Activated CD4-positive, alpha-beta T cell treated with anti-CD3 and anti-CD28 coated beads for 36 hours (primary cell): Measurements from ENCODE around the gene REPS2. TPM values are rescaled to one million over a fixed set of nuclear protein-coding genes. Genes with fewer than 3 reads are reported as not detected.

ENCODE experiments used
- ATAC-seq: fragments of 200-7000 bp; cut with Tn5 transposase; one replicate; pipeline ENCODE4 v1.10.0; 2021; ENCODE audit warnings: mild to moderate bottlenecking, moderate library complexity
- CTCF ChIA-PET: fragments of 350-600 bp; sonication (Branson Sonifier 250); formaldehyde crosslinking; loops from one replicate; lab custom pipeline; 2021; ENCODE audit warnings: antibody characterized with exemption; lab: Charles Lee
- POLR2A ChIA-PET: fragments of 350-600 bp; sonication (Branson Sonifier 250); formaldehyde crosslinking; loops from one replicate; lab custom pipeline; 2021; ENCODE audit warnings: antibody characterized with exemption, inconsistent platforms; lab: Charles Lee
- DNase-seq: peaks from one replicate; pipeline ENCODE4 v3.0.0-alpha.2; 2020
- H3K27ac Mint-ChIP-seq: one replicate; pipeline ENCODE4 v1.8.0; 2021; ENCODE audit warnings: mixed read lengths
- H3K27me3 Mint-ChIP-seq: one replicate; pipeline ENCODE4 v1.8.0; 2021; ENCODE audit warnings: mixed read lengths
- H3K36me3 Mint-ChIP-seq: one replicate; pipeline ENCODE4 v1.8.0; 2021; ENCODE audit warnings: low read depth, mixed read lengths
- H3K4me1 Mint-ChIP-seq: one replicate; pipeline ENCODE4 v1.8.0; 2021; ENCODE audit warnings: mixed read lengths
- H3K4me3 Mint-ChIP-seq: one replicate; pipeline ENCODE4 v1.8.0; 2021; ENCODE audit warnings: mild to moderate bottlenecking, moderate library complexity, mixed read lengths
- H3K9me3 Mint-ChIP-seq: one replicate; pipeline ENCODE4 v1.8.0; 2021; ENCODE audit warnings: low read depth, mixed read lengths
- intact Hi-C, 2 experiments: fragments of 100-400 bp; cut with DNase I in 1 of 2; cut with micrococcal nuclease in 1 of 2; formaldehyde crosslinking; loops; one replicate each; pipeline versions ENCODE4 v1.14.2 to v1.15.1; 2022 to 2024; cut with DNase I, micrococcal nuclease
- total RNA-seq, 2 experiments: library from RNA; stranded (reverse); gene quantifications; one replicate each; pipeline ENCODE4 v1.2.3, GENCODE V29; 2021

REPS2 gene
- total RNA-seq, 2 experiments from 2014 or later = not detected

GRCh38 chrX:17025621-17026302 is 79.3 kb downstream of the REPS2 start:
- intact Hi-C loops = no loop called here
- ChIA-PET POLR2A (no interaction called here), CTCF (no interaction called here)

DNA sequence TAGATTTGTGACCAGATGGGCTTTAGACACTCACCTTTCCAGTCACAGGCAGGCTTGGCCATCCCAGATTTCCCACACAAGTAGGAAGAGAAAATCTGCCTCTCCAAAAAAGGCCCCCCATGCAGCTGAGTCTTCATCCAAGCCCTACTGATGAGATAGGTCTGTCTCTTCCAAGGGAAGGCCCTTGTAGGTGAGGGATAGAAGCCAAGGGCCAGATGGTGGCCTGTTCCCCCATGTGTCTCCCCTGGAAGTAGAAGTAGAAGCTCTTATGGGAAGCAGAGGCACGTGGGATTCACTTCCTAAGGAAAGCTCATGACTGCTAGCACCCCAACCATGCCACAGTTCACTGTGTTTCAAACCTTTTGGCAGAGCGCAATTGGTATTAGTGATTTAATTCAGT is 81.5 kb downstream of the REPS2 start:
- H3K9me3 Mint-ChIP-seq = no peaks in the 10 kb centered on the region
- intact Hi-C loops = no loop called here
- ChIA-PET POLR2A (no interaction called here), CTCF (interaction anchor here (1.8 kb wide), 1 partner anchor 18 kb away, joined by 4 read pairs; no protein-coding TSS in a partner anchor)
- DNase-seq (no peak), ATAC-seq (no peak)
- H3K4me1 Mint-ChIP-seq = no peaks in the 10 kb centered on the region
- no peak overlapping the region for H3K4me3 Mint-ChIP-seq
- H3K27ac Mint-ChIP-seq = no peak overlapping the region
- peaks cover 3% of the 10 kb centered on the region for H3K27me3 Mint-ChIP-seq
- H3K36me3 Mint-ChIP-seq = no peaks in the 10 kb centered on the region

More at GRCh38 chrX:17025621-17026302, 79.3 kb downstream of the REPS2 start:
- no peaks in the 10 kb centered on the region for H3K9me3 Mint-ChIP-seq
- no peaks in the 10 kb centered on the region for H3K36me3 Mint-ChIP-seq
- H3K27me3 Mint-ChIP-seq = peaks cover 3% of the 10 kb centered on the region
- DNase-seq = no peak
- ATAC-seq = no peak
- H3K4me3 Mint-ChIP-seq = no peak overlapping the region
- no peak overlapping the region for H3K27ac Mint-ChIP-seq
- no peaks in the 10 kb centered on the region for H3K4me1 Mint-ChIP-seq

- DNase-seq = no peak
- intact Hi-C loops = no loop called here
- no peaks in the 10 kb centered on the region for H3K36me3 Mint-ChIP-seq
- no peak for ATAC-seq
- ChIA-PET POLR2A (no interaction called here), CTCF (interaction anchor here (1.1 to 1.8 kb wide), 2 partner anchors 18 to 19 kb away, joined by 3 to 4 read pairs; no protein-coding TSS in a partner anchor)
- no peak overlapping the region for H3K27ac Mint-ChIP-seq
- no peaks in the 10 kb centered on the region for H3K4me1 Mint-ChIP-seq
- H3K27me3 Mint-ChIP-seq = peaks cover 3% of the 10 kb centered on the region
- no peaks in the 10 kb centered on the region for H3K9me3 Mint-ChIP-seq
- no peak overlapping the region for H3K4me3 Mint-ChIP-seq
Measured at GRCh38 chrX:17028356-17028755, 81.9 kb downstream of the REPS2 start.

DNA sequence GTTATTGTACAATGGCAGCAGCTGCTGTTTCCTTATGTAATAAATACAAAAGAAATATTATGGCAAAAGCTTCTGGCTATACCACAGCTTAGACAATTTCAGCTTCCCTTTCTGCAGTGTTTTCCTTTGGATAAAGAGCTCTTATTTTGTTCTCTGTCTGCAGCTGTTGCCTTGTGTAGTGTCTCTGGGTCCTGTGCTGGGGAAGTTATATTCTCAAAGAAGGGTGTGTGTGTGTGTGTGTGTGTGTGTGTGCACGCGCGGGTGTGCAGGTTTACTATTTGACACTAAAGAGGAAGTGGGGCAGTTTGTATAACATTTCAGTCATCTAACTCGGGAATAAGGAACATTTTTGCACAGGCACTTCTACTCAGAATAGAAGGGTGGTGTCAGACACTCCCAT is 83.6 kb downstream of the REPS2 start:
- POLR2A ChIA-PET = no interaction called here
- H3K9me3 Mint-ChIP-seq = no peaks in the 10 kb centered on the region

GRCh38 chrX:17030580-17031270 is 84.3 kb downstream of the REPS2 start:
- Mint-ChIP-seq H3K9me3 (no peaks in the 10 kb centered on the region), H3K4me1 (no peaks in the 10 kb centered on the region), H3K36me3 (no peaks in the 10 kb centered on the region), H3K27ac (no peak overlapping the region), H3K27me3 (peaks cover 3% of the 10 kb centered on the region), H3K4me3 (no peak overlapping the region)
- ATAC-seq (no peak), DNase-seq (no peak)
- ChIA-PET POLR2A (no interaction called here), CTCF (interaction anchor here (0.8 kb wide), 1 partner anchor 204 kb away, joined by 3 read pairs; no protein-coding TSS in a partner anchor)
- intact Hi-C loops = no loop called here

More for the DNA sequence above, 83.6 kb downstream of the REPS2 start:
- Mint-ChIP-seq H3K27ac (no peak overlapping the region), H3K36me3 (no peaks in the 10 kb centered on the region), H3K4me1 (no peaks in the 10 kb centered on the region), H3K27me3 (peaks cover 3% of the 10 kb centered on the region), H3K4me3 (no peak overlapping the region)
- no peak for ATAC-seq
- CTCF ChIA-PET = no interaction called here
- intact Hi-C loops = no loop called here
- no peak for DNase-seq

GRCh38 chrX:17031827-17032226 is 85.4 kb downstream of the REPS2 start:
- peaks cover 6% of the 10 kb centered on the region for H3K4me1 Mint-ChIP-seq
- no peaks in the 10 kb centered on the region for H3K9me3 Mint-ChIP-seq
- POLR2A ChIA-PET = no interaction called here
- DNase-seq = no peak
- intact Hi-C loops = no loop called here
- H3K27me3 Mint-ChIP-seq = peaks cover 3% of the 10 kb centered on the region
- ATAC-seq = no peak
- H3K36me3 Mint-ChIP-seq = no peaks in the 10 kb centered on the region
- no peak overlapping the region for H3K27ac Mint-ChIP-seq
- CTCF ChIA-PET = no interaction called here
- no peak overlapping the region for H3K4me3 Mint-ChIP-seq

- DNase-seq = no peak
- CTCF ChIA-PET = no interaction called here
- Mint-ChIP-seq H3K36me3 (no peaks in the 10 kb centered on the region), H3K4me3 (no peak overlapping the region), H3K4me1 (peaks cover 6% of the 10 kb centered on the region), H3K9me3 (no peaks in the 10 kb centered on the region), H3K27me3 (peaks cover 3% of the 10 kb centered on the region), H3K27ac (no peak overlapping the region)
- no peak for ATAC-seq
- POLR2A ChIA-PET = no interaction called here
- intact Hi-C loops = no loop called here
Measured at GRCh38 chrX:17032351-17032750, 85.9 kb downstream of the REPS2 start.

GRCh38 chrX:17033225-17033624 is 86.8 kb downstream of the REPS2 start:
- no peak for DNase-seq
- peaks cover 3% of the 10 kb centered on the region for H3K27me3 Mint-ChIP-seq
- no peaks in the 10 kb centered on the region for H3K9me3 Mint-ChIP-seq
- no peak overlapping the region for H3K27ac Mint-ChIP-seq
- ChIA-PET CTCF (no interaction called here), POLR2A (no interaction called here)
- H3K4me3 Mint-ChIP-seq = no peak overlapping the region
- H3K4me1 Mint-ChIP-seq = peaks cover 6% of the 10 kb centered on the region
- H3K36me3 Mint-ChIP-seq = no peaks in the 10 kb centered on the region
- no peak for ATAC-seq
- intact Hi-C loops = no loop called here

GRCh38 chrX:17035111-17035510 is 88.7 kb downstream of the REPS2 start:
- H3K4me1 Mint-ChIP-seq = peaks cover 6% of the 10 kb centered on the region
- H3K9me3 Mint-ChIP-seq = no peaks in the 10 kb centered on the region
- CTCF ChIA-PET = interaction anchor here (1.9 kb wide), 1 partner anchor 11 kb away, joined by 6 read pairs; no protein-coding TSS in a partner anchor
- peaks cover 2% of the 10 kb centered on the region for H3K27me3 Mint-ChIP-seq
- no peak overlapping the region for H3K27ac Mint-ChIP-seq
- H3K36me3 Mint-ChIP-seq = no peaks in the 10 kb centered on the region
- no peak for DNase-seq
- no peak overlapping the region for H3K4me3 Mint-ChIP-seq
- POLR2A ChIA-PET = no interaction called here
- intact Hi-C loops = no loop called here
- no peak for ATAC-seq

DNA sequence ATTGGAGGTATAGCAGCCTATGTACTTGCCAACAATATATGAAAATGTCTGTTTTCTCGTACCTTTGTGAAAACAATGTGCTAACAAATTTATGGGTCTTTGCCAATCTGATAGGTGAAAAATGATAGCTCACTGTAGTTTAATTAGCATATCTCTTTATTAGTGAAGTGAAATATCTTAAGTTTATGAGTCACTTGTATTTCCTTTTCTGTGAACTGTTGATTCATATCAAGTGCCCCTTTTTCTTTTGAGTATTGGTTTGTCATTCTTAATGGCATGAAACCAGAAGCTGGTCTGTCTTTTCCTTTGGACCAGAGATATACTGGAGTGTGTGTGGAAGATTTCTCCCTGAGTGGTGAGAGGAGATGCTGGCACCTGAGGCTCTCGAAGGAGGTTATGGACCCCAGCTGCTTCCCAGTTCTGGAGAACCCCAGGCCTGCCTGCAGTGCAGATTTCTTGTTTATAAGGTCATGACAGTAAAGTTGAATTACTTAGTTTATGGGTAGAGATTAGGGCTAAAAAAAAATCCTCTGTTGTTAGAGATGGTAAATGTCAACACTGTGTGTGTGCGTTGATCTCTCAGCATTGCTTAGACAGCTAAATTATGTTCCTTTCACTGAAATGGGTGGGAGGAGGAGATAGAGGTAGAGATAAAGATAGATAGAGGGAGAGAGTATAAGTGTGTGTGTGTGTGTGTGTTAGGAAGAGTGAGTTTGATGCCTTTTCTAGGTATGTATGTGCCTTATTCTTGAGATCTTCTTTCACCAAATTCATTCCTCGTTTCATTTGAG is 89.9 kb downstream of the REPS2 start:
- H3K4me3 Mint-ChIP-seq = no peak overlapping the region
- no peaks in the 10 kb centered on the region for H3K36me3 Mint-ChIP-seq
- ATAC-seq (no peak), DNase-seq (no peak)
- CTCF ChIA-PET = interaction anchor here (1.9 kb wide), 1 partner anchor 10 kb away, joined by 6 read pairs; no protein-coding TSS in a partner anchor
- intact Hi-C loops = no loop called here
- H3K27ac Mint-ChIP-seq = no peak overlapping the region
- H3K27me3 Mint-ChIP-seq = no peaks in the 10 kb centered on the region
- POLR2A ChIA-PET = no interaction called here
- peaks cover 6% of the 10 kb centered on the region for H3K4me1 Mint-ChIP-seq
- no peaks in the 10 kb centered on the region for H3K9me3 Mint-ChIP-seq

- DNase-seq (no peak), ATAC-seq (no peak)
- ChIA-PET POLR2A (no interaction called here), CTCF (no interaction called here)
- Mint-ChIP-seq H3K36me3 (no peaks in the 10 kb centered on the region), H3K27ac (no peak overlapping the region), H3K27me3 (no peaks in the 10 kb centered on the region), H3K4me1 (peaks cover 6% of the 10 kb centered on the region), H3K4me3 (no peak overlapping the region), H3K9me3 (no peaks in the 10 kb centered on the region)
- intact Hi-C loops = no loop called here
Measured at GRCh38 chrX:17038277-17038676, 91.8 kb downstream of the REPS2 start.
